ENCODE results near the gene MICU2. TPM values are rescaled to one million over a fixed set of nuclear protein-coding genes. Genes with fewer than 3 reads are reported as not detected.

The MICU2 gene
- total and polyA plus RNA-seq, 2 of the 4 experiments (the other 2 are of a cell fraction), result 14.9 to 25.0 TPM

- in situ Hi-C loops (cut with MboI; ENCODE audit: low sequenced_read_pairs) (no loop called here), dilution Hi-C loops (cut with HindIII; ENCODE audit: low sequenced_read_pairs, unreplicated experiment) (no loop called here)
These were observed 62.7 kb downstream of the MICU2 start for GRCh38 chr13:21541271-21541670.

More at GRCh38 chr13:21541271-21541670, 62.7 kb downstream of the MICU2 start:
- intact Hi-C loops (cut with micrococcal nuclease), result no loop called here
- Histone ChIP-seq H3K14ac (replicated peaks; ENCODE audit: low read depth, low read length) (no peak overlapping the region), H2AFZ (replicated peaks; ENCODE audit: low read length, poor library complexity) (no peak overlapping the region), H3K36me3 (ENCODE audit: control insufficient read depth, insufficient read depth, low read length) (peaks cover 2% of the 10 kb centered on the region; the same call in 1 of the 2 replicates), H3K4ac (ENCODE audit: low read depth, low read length) (no peak overlapping the region), H3K23ac (ENCODE audit: low read depth, low read length) (no peak overlapping the region), H3K27me3 (ENCODE audit: control insufficient read depth, insufficient read depth, low read length) (no peaks in the 10 kb centered on the region), H3K18ac (ENCODE audit: low read depth, low read length) (no peak overlapping the region), H2BK15ac (ENCODE audit: low read depth, low read length) (no peak overlapping the region), H2BK120ac (ENCODE audit: low read depth, low read length) (no peak overlapping the region), H2BK20ac (ENCODE audit: low read depth, low read length) (no peak overlapping the region), H2AK5ac (ENCODE audit: low read depth, low read length) (no peak overlapping the region), H3K9ac (ENCODE audit: low read depth, low read length) (no peak overlapping the region), H4K5ac (ENCODE audit: low read depth, low read length) (no peak overlapping the region), H3K4me3 (ENCODE audit: insufficient read depth, low read depth, low read length) (no peak overlapping the region), H4K8ac (ENCODE audit: low read depth in 2 of 2, low read length in 2 of 2) (no peak overlapping the region), H3K4me2 (ENCODE audit: low read depth, low read length) (no peak overlapping the region), H2BK5ac (ENCODE audit: low read depth, low read length, poor library complexity, severe bottlenecking) (no peak overlapping the region), H3K9me1 (ENCODE audit: insufficient read depth, low read length) (peaks cover 3% of the 10 kb centered on the region; the same call in 1 of the 2 replicates), H3K4me1 (ENCODE audit: control insufficient read depth, insufficient read depth, low read length) (peaks cover 1% of the 10 kb centered on the region; the same call in 1 of the 2 replicates), H4K20me1 (ENCODE audit: insufficient read depth, low read length) (no peaks in the 10 kb centered on the region), H3K9me3 (ENCODE audit: control insufficient read depth, insufficient read depth, low read length) (no peaks in the 10 kb centered on the region), H2AK9ac (replicated peaks; ENCODE audit: low read depth, low read length, poor library complexity) (no peak overlapping the region), H3K56ac (ENCODE audit: extremely low read depth, insufficient read depth, low read length) (no peak overlapping the region), H3K79me1 (ENCODE audit: low read depth in 1 of 2, low read length in 2 of 2) (peaks cover 12 to 23% of the 10 kb centered on the region in 2 experiments; a peak in 3 of 4 replicates), H4K91ac (ENCODE audit: insufficient read depth, low read depth, low read length) (no peak overlapping the region), H3K27ac (ENCODE audit: insufficient read depth, low read length) (no peak overlapping the region)
- ChIA-PET POLR2A (ENCODE audit: unreplicated experiment) (no interaction called here), CTCF (no interaction called here)
- DNase-seq (no peak), ATAC-seq (ENCODE audit: low read depth) (no peak)
- no peak for TF ChIP-seq CTCF (conservative IDR thresholded peaks at IDR 0.05; ENCODE audit: low read depth, low read length)
- TF ChIP-seq RCOR1 (IDR thresholded peaks at IDR 0.05; ENCODE audit: insufficient replicate concordance, low read length), result no peak
- no peak for TF ChIP-seq FOS (IDR thresholded peaks at IDR 0.05; ENCODE audit: low read depth, low read length)
- TF ChIP-seq POLR2A (IDR thresholded peaks at IDR 0.05; ENCODE audit: low read depth, low read length), result no peak
- TF ChIP-seq BHLHE40 (IDR thresholded peaks at IDR 0.05; ENCODE audit: low read depth, low read length), result no peak
- no peak for TF ChIP-seq MAFK (IDR thresholded peaks at IDR 0.05; ENCODE audit: low read depth, low read length)
- no peak for TF ChIP-seq MXI1 (IDR thresholded peaks at IDR 0.05; ENCODE audit: borderline replicate concordance, low read depth, low read length)
- TF ChIP-seq CEBPB (IDR thresholded peaks at IDR 0.05; ENCODE audit: low read depth, low read length), result no peak
- TF ChIP-seq NFE2L2 (IDR thresholded peaks at IDR 0.05; ENCODE audit: low read depth, low read length), result no peak
- no peak for TF ChIP-seq SMC3 (IDR thresholded peaks at IDR 0.05; ENCODE audit: low read depth, low read length)
- TF ChIP-seq MAZ (IDR thresholded peaks at IDR 0.05; ENCODE audit: borderline replicate concordance, low read depth, low read length), result no peak
- TF ChIP-seq, protein P1, sequence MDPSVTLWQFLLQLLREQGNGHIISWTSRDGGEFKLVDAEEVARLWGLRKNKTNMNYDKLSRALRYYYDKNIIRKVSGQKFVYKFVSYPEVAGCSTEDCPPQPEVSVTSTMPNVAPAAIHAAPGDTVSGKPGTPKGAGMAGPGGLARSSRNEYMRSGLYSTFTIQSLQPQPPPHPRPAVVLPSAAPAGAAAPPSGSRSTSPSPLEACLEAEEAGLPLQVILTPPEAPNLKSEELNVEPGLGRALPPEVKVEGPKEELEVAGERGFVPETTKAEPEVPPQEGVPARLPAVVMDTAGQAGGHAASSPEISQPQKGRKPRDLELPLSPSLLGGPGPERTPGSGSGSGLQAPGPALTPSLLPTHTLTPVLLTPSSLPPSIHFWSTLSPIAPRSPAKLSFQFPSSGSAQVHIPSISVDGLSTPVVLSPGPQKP (IDR thresholded peaks at IDR 0.05; ENCODE audit: borderline replicate concordance, low read depth, low read length), result no peak
- TF ChIP-seq RFX5 (IDR thresholded peaks at IDR 0.05; ENCODE audit: low read depth, low read length), result no peak
- TF ChIP-seq, protein P2, sequence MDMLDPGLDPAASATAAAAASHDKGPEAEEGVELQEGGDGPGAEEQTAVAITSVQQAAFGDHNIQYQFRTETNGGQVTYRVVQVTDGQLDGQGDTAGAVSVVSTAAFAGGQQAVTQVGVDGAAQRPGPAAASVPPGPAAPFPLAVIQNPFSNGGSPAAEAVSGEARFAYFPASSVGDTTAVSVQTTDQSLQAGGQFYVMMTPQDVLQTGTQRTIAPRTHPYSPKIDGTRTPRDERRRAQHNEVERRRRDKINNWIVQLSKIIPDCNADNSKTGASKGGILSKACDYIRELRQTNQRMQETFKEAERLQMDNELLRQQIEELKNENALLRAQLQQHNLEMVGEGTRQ (IDR thresholded peaks at IDR 0.05; ENCODE audit: low read depth, low read length), result no peak
- no peak for TF ChIP-seq RAD21 (IDR thresholded peaks at IDR 0.05; ENCODE audit: low read length)
- TF ChIP-seq CHD1 (IDR thresholded peaks at IDR 0.05; ENCODE audit: low read depth, low read length), result no peak
- no TSS peak for BruUV-seq (replicated peaks)

Measured in IMR-90 (cell line).